H1 (cell line): ENCODE data around the gene MESD. TPM values are rescaled to one million over a fixed set of nuclear protein-coding genes. Genes with fewer than 3 reads are reported as not detected.

Source experiments
- CTCF ChIA-PET: fragments of 300-600 bp; sonication (Branson Sonifier 250); formaldehyde crosslinking; loops from one replicate; lab custom pipeline; 2021; ENCODE audit not compliant: partially characterized antibody; lab: Charles Lee
- POLR2A ChIA-PET: fragments of 300-600 bp; sonication (Branson Sonifier 250); formaldehyde crosslinking; loops from one replicate; lab custom pipeline; 2021; ENCODE audit warnings: inconsistent platforms; ENCODE audit not compliant: partially characterized antibody; lab: Charles Lee
- DNase-seq, 2 experiments: peaks; one replicate each; pipeline versions ENCODE4 v3.0.0 to v3.0.0-alpha.2; 2010 to 2022; ENCODE audit warnings: low spot score in 2 of 2, low read depth in 1 of 2, mixed read lengths in 1 of 2
- FAIRE-seq: peaks from 2 replicates; lab custom pipeline; 2011; peaks lifted over from hg19 to GRCh38; lab: Jason Lieb, UNC
- H2AFZ ChIP-seq: 2 replicates; pipeline ENCODE4 v1.8.1; 2012; ENCODE audit warnings: low read length, inconsistent platforms
- H2AK5ac ChIP-seq: 2 replicates; pipeline ENCODE4 v1.6.1; 2013; ENCODE audit warnings: low read depth, low read length
- H2BK120ac ChIP-seq: replicated peaks from 2 replicates; pipeline ENCODE3; 2013; ENCODE audit warnings: low read depth, low read length, inconsistent platforms
- H2BK12ac ChIP-seq: 2 replicates; pipeline ENCODE4 v1.6.1; 2013; ENCODE audit warnings: low read depth, low read length
- H2BK15ac ChIP-seq: 2 replicates; pipeline ENCODE4 v1.6.1; 2013; ENCODE audit warnings: low read length
- H2BK20ac ChIP-seq: 2 replicates; pipeline ENCODE4 v1.6.1; 2013; ENCODE audit warnings: low read length
- H2BK5ac ChIP-seq: 2 replicates; pipeline ENCODE4 v1.6.1; 2013; ENCODE audit warnings: low read depth, low read length
- H3K14ac ChIP-seq: 2 replicates; pipeline ENCODE4 v1.6.1; 2013; ENCODE audit warnings: inconsistent platforms; ENCODE audit not compliant: insufficient read length
- H3K18ac ChIP-seq: 2 replicates; pipeline ENCODE4 v1.6.1; 2013; ENCODE audit warnings: low read length; ENCODE audit errors: extremely low read depth
- H3K23ac ChIP-seq: 2 replicates; pipeline ENCODE4 v1.6.1; 2013; ENCODE audit warnings: inconsistent platforms; ENCODE audit not compliant: insufficient read length
- H3K23me2 ChIP-seq: 2 replicates; pipeline ENCODE4 v1.6.1; 2013; ENCODE audit warnings: low read depth, low read length
- H3K27ac ChIP-seq: 2 replicates; pipeline ENCODE4 v1.6.1; 2011; ENCODE audit warnings: low read depth, low read length, inconsistent platforms
- H3K27me3 ChIP-seq, 4 experiments: replicated peaks in 1 of 4; 1 replicate in 1 of 4; 2 replicates in 3 of 4; pipeline versions ENCODE4 v1.6.1 to v1.8.1; 2011 to 2013; ENCODE audit warnings: low read length in 3 of 4, mild to moderate bottlenecking in 3 of 4, inconsistent platforms in 2 of 4, mixed read lengths in 2 of 4, moderate library complexity in 1 of 4; ENCODE audit not compliant: control insufficient read depth in 3 of 4, insufficient read depth in 3 of 4; ENCODE audit errors: extremely low read depth in 1 of 4
- H3K36me3 ChIP-seq, 4 experiments: 2 replicates each; pipeline versions ENCODE4 v1.6.1 to v1.8.1; 2011 to 2013; ENCODE audit warnings: mild to moderate bottlenecking in 4 of 4, low read length in 3 of 4, moderate library complexity in 2 of 4, control low read depth in 1 of 4, inconsistent platforms in 1 of 4; ENCODE audit not compliant: insufficient read depth in 4 of 4, control insufficient read depth in 2 of 4
- H3K4ac ChIP-seq: replicated peaks from 2 replicates; pipeline ENCODE3; 2013; ENCODE audit warnings: low read length, low read depth, mixed read lengths, inconsistent platforms; ENCODE audit not compliant: insufficient read length
- H3K4me1 ChIP-seq, 4 experiments: replicated peaks in 1 of 4; 1 replicate in 1 of 4; 2 replicates in 3 of 4; pipeline versions ENCODE4 v1.6.1 to v1.8.1; 2011 to 2013; ENCODE audit warnings: low read length in 3 of 4, inconsistent platforms in 2 of 4, mixed read lengths in 1 of 4; ENCODE audit not compliant: insufficient read depth in 4 of 4, control insufficient read depth in 3 of 4
- H3K4me2 ChIP-seq, 2 experiments: 2 replicates each; pipeline versions ENCODE4 v1.6.1 to v1.8.1; 2011 to 2013; ENCODE audit warnings: low read depth in 2 of 2, low read length in 2 of 2, control low read depth in 1 of 2, inconsistent platforms in 1 of 2, mild to moderate bottlenecking in 1 of 2; ENCODE audit not compliant: insufficient read depth in 1 of 2
- H3K4me3 ChIP-seq, 4 experiments: fragments of 200-600, 300-600 bp in 1 of 4; sonication (generic), shearing (Covaris generic), sonication (Bioruptor Twin) in 1 of 4; 2 replicates each; pipeline versions ENCODE4 v1.5.1 to v1.8.1; 2011 to 2016; ENCODE audit warnings: low read length in 4 of 4, low read depth in 3 of 4, control low read depth in 2 of 4, inconsistent platforms in 2 of 4, mild to moderate bottlenecking in 2 of 4, mixed read lengths in 1 of 4, moderate library complexity in 1 of 4; ENCODE audit not compliant: insufficient read depth in 2 of 4; ENCODE audit errors: extremely low read depth in 1 of 4
- H3K56ac ChIP-seq: replicated peaks from 2 replicates; pipeline ENCODE3; 2013; ENCODE audit warnings: low read depth, mild to moderate bottlenecking, mixed read lengths, low read length, inconsistent platforms; ENCODE audit not compliant: insufficient read length
- H3K79me1 ChIP-seq: 2 replicates; pipeline ENCODE4 v1.6.1; 2013; ENCODE audit warnings: low read depth, low read length, control low read depth
- H3K79me2 ChIP-seq, 2 experiments: 2 replicates each; pipeline versions ENCODE4 v1.6.1 to v1.8.1; 2012 to 2013; ENCODE audit warnings: low read length in 2 of 2, mild to moderate bottlenecking in 2 of 2, inconsistent platforms in 1 of 2; ENCODE audit not compliant: insufficient read depth in 2 of 2, control insufficient read depth in 1 of 2
- H3K9ac ChIP-seq, 4 experiments: replicated peaks in 1 of 4; 1 replicate in 1 of 4; 2 replicates in 3 of 4; pipeline versions ENCODE4 v1.6.1 to v1.8.1; 2011 to 2013; ENCODE audit warnings: low read depth in 3 of 4, low read length in 3 of 4, control low read depth in 2 of 4, mild to moderate bottlenecking in 2 of 4, moderate library complexity in 2 of 4, inconsistent platforms in 1 of 4; ENCODE audit errors: extremely low read depth in 1 of 4
- H3K9me3 ChIP-seq, 2 experiments: 2 replicates each; pipeline versions ENCODE4 v1.6.1 to v1.8.1; 2012 to 2013; ENCODE audit warnings: mild to moderate bottlenecking in 2 of 2, moderate library complexity in 2 of 2, control low read depth in 1 of 2, inconsistent platforms in 1 of 2, low read depth in 1 of 2, low read length in 1 of 2, mixed read lengths in 1 of 2; ENCODE audit not compliant: insufficient read depth in 2 of 2
- H4K20me1 ChIP-seq, 2 experiments: replicated peaks in 1 of 2; 2 replicates each; pipeline versions ENCODE3 to v1.8.1; 2011 to 2013; ENCODE audit warnings: inconsistent platforms in 2 of 2, low read length in 2 of 2, mild to moderate bottlenecking in 1 of 2; ENCODE audit not compliant: insufficient read depth in 2 of 2, control insufficient read depth in 1 of 2
- H4K5ac ChIP-seq: 2 replicates; pipeline ENCODE4 v1.6.1; 2013; ENCODE audit warnings: low read length, low read depth, mixed read lengths, inconsistent platforms; ENCODE audit not compliant: insufficient read length
- H4K8ac ChIP-seq: 2 replicates; pipeline ENCODE4 v1.8.0; 2013; ENCODE audit warnings: mild to moderate bottlenecking, moderate library complexity, low read length, inconsistent platforms; ENCODE audit not compliant: insufficient read depth; ENCODE audit errors: extremely low read depth
- H4K91ac ChIP-seq: replicated peaks from 2 replicates; pipeline ENCODE3; 2013; ENCODE audit warnings: low read length, mixed read lengths, inconsistent platforms; ENCODE audit not compliant: insufficient read length
- ASH2L ChIP-seq: fragments of 200-600, 300-600 bp; sonication (generic); IDR thresholded peaks from one replicate; pipeline ENCODE4 v1.7.1; 2017; ENCODE audit warnings: low read length
- ATF3 ChIP-seq: IDR thresholded peaks from 2 replicates; pipeline ENCODE4 v1.6.1; 2011; ENCODE audit warnings: low read depth, mild to moderate bottlenecking, low read length; ENCODE audit not compliant: insufficient read depth
- CBX8 ChIP-seq: fragments of 300-800, 300-1000 bp; sonication (generic); IDR thresholded peaks from 2 replicates; pipeline ENCODE4 v1.7.1; 2016; ENCODE audit warnings: low read depth, low read length, borderline replicate concordance
- KDM1A ChIP-seq: fragments of 200-600, 300-600 bp; sonication (generic); IDR thresholded peaks from 2 replicates; pipeline ENCODE4 v1.7.1; 2016; ENCODE audit warnings: mild to moderate bottlenecking, low read length, borderline replicate concordance
- NRF1 ChIP-seq: IDR thresholded peaks from 2 replicates; pipeline ENCODE4 v1.6.1; 2011; ENCODE audit warnings: mild to moderate bottlenecking, low read depth, low read length, improper control_type of control experiment
- POLR2A ChIP-seq, 2 experiments: IDR thresholded peaks; 1 replicate in 1 of 2; 2 replicates in 1 of 2; pipeline ENCODE4 v1.6.1; 2011; ENCODE audit warnings: low read depth in 2 of 2, low read length in 2 of 2, mild to moderate bottlenecking in 2 of 2; ENCODE audit errors: control extremely low read depth in 1 of 2
- RAD21 ChIP-seq, 2 experiments: IDR thresholded peaks in 1 of 2; conservative IDR thresholded peaks in 1 of 2; 2 replicates each; pipeline ENCODE4 v1.6.1; 2011; ENCODE audit warnings: low read depth in 2 of 2, low read length in 2 of 2, improper control_type of control experiment in 1 of 2, inconsistent platforms in 1 of 2, mild to moderate bottlenecking in 1 of 2, moderate library complexity in 1 of 2
- SAP30 ChIP-seq: fragments of 300-600 bp; sonication (generic); IDR thresholded peaks from 2 replicates; pipeline ENCODE4 v1.7.1; 2012; ENCODE audit warnings: low read length, moderate library complexity, mild to moderate bottlenecking, inconsistent platforms; ENCODE audit not compliant: insufficient read depth, insufficient replicate concordance
- SP1 ChIP-seq: IDR thresholded peaks from 2 replicates; pipeline ENCODE4 v1.6.1; 2011; ENCODE audit warnings: low read depth, low read length
- TAF1 ChIP-seq: IDR thresholded peaks from 2 replicates; pipeline ENCODE4 v1.6.1; 2011; ENCODE audit warnings: mild to moderate bottlenecking, low read depth, low read length
- TAF7 ChIP-seq: optimal IDR thresholded peaks from 2 replicates; pipeline ENCODE3; 2011; ENCODE audit warnings: low read depth, mild to moderate bottlenecking, inconsistent platforms, low read length, moderate library complexity, borderline replicate concordance
- USF2 ChIP-seq: IDR thresholded peaks from 2 replicates; pipeline ENCODE4 v1.6.1; 2011; ENCODE audit warnings: low read length, improper control_type of control experiment
- WGBS, 2 experiments: shearing (Covaris generic) in 1 of 2; methylation state at CpG; one replicate each; pipeline versions ENCODE4 v1.1.6 to v1.1.7; 2013 to 2015; ENCODE audit warnings: low lambda C conversion rate in 2 of 2, mixed read lengths in 2 of 2, inconsistent platforms in 1 of 2, low coverage in 1 of 2, missing lambda C conversion rate in 1 of 2; ENCODE audit not compliant: insufficient replicate concordance in 2 of 2, insufficient coverage in 1 of 2, insufficient read length in 1 of 2; ENCODE audit errors: extremely low coverage in 1 of 2, missing lambda C conversion rate in 1 of 2; 5-methylcytosine and 5-hydroxymethylcytosine counted together
- polyA plus RNA-seq, 7 experiments: library from polyadenylated mRNA; depleted of rRNA in 3 of 7; stranded (reverse) in 5 of 7; unstranded in 2 of 7; fragments of >200 nt in 5 of 7; fragments of 200-250 nt in 2 of 7; gene quantifications; 1 replicate in 5 of 7; 2 replicates in 1 of 7; 4 replicates in 1 of 7; pipeline versions ENCODE4 v1.2.1 to v1.2.3, GENCODE V29; 2011 to 2013; ENCODE audit warnings: missing spikeins in 2 of 7, mixed read lengths in 2 of 7
- total RNA-seq: library from RNA; stranded (reverse); fragmentation: NEBNext Ultra II Directional; extraction: Animal tissue kit (Norgen Biotek cat#: 25700); gene quantifications from 2 replicates; pipeline ENCODE4 v1.2.1, GENCODE V29; 2021

Gene MESD
- total and polyA plus RNA-seq, 2 of the 8 experiments (the other 6 are each of a cell fraction or from before 2014, with no cell fraction given) = 11.0 to 28.3 TPM

- Histone ChIP-seq H3K4me1 (peaks cover 0 to 3% (median 2%) of the 10 kb centered on the region in 4 experiments; a peak in 3 of 7 replicates), H2BK120ac (no peak overlapping the region), H3K79me2 (no peaks in the 10 kb centered on the region), H3K14ac (no peak overlapping the region), H3K9me3 (no peaks in the 10 kb centered on the region), H2BK15ac (no peak overlapping the region), H3K36me3 (no peaks in the 10 kb centered on the region), H2BK20ac (no peak overlapping the region), H2BK12ac (no peak overlapping the region), H3K79me1 (no peaks in the 10 kb centered on the region), H3K4me2 (no peak overlapping the region), H4K91ac (no peak overlapping the region), H4K5ac (no peak overlapping the region), H3K56ac (no peak overlapping the region), H2AFZ (no peak overlapping the region), H3K9ac (no peak overlapping the region), H3K23ac (no peak overlapping the region), H3K27ac (no peak overlapping the region), H3K18ac (no peak overlapping the region), H2AK5ac (no peak overlapping the region), H3K4me3 (no peak overlapping the region), H2BK5ac (no peak overlapping the region), H4K8ac (no peak overlapping the region), H4K20me1 (no peaks in the 10 kb centered on the region), H3K23me2 (no peaks in the 10 kb centered on the region), H3K27me3 (no peaks in the 10 kb centered on the region; a peak in 1 of 7 replicates), H3K4ac (no peak overlapping the region)
- FAIRE-seq (no peak), DNase-seq (no peak)
- ChIA-PET POLR2A (no interaction called here), CTCF (no interaction called here)
- 90% methylated on average over 11 of the region's 11 CpGs; no CpG with 5 or more reads in 1 of the 2 experiments for WGBS, 2 experiments
- no peak for TF ChIP-seq USF2
- no peak for TF ChIP-seq CBX8
- TF ChIP-seq ASH2L = no peak
- no peak for TF ChIP-seq KDM1A
- no peak for TF ChIP-seq SAP30
- TF ChIP-seq POLR2A (IDR thresholded peaks at IDR 0.05; ENCODE audit: control extremely low read depth in 1 of 2, low read depth in 2 of 2, low read length in 2 of 2) = no peak
- TF ChIP-seq TAF1 = no peak
- no peak for TF ChIP-seq ATF3
- TF ChIP-seq NRF1 = no peak
- TF ChIP-seq TAF7 = no peak
- TF ChIP-seq RAD21 (IDR thresholded peaks at IDR 0.05 in 1 of 2, conservative IDR thresholded peaks at IDR 0.05 in 1 of 2; ENCODE audit: low read depth in 2 of 2, low read length in 2 of 2) = no peak
- TF ChIP-seq SP1 = no peak
Measured at GRCh38 chr15:80906159-80906766, 83.4 kb downstream of the MESD start.
